K562 treated with DMSO at 1 percent for 12 hours (cell line): Measurements from ENCODE around the gene MSMP. TPM values are rescaled to one million over a fixed set of nuclear protein-coding genes. Genes with fewer than 3 reads are reported as not detected.

Experiments used
- total RNA-seq: library from RNA; unstranded; fragments of 300-600 nt; gene quantifications from 2 replicates; pipeline ENCODE4 v1.2.3, GENCODE V29; 2022; ENCODE audit not compliant: insufficient read depth

Gene MSMP, protein sequence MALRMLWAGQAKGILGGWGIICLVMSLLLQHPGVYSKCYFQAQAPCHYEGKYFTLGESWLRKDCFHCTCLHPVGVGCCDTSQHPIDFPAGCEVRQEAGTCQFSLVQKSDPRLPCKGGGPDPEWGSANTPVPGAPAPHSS
- total RNA-seq = not detected in 2 replicates

DNA sequence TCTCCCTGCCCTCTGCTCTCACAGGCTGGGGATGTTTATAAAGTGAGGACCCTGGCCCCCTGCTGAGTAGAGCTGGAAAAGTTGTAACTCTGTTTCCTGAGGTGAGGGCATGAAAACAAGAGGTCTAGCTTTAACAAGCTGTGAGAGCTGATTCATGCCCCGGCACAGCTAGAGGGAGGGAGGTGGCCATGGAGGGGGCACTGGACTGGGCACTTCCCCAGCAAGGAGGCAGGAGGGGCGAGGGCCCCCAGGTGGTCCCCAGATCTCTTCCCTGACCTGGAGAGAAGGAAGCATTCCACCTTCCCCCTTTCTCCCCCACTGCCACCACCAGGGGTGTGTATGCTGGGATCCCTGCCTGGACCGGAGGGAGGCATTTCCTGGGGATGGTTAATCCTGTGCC, at the start of gene MSMP:
Gene MSMP (minus strand): TSS at position 13 of the 400 bp plus-strand sequence. CDS start 147 bp downstream, outside the sequence.

GRCh38 chr9:35791297-35791921, 37.3 kb upstream of the MSMP start, which contains the start of gene NPR2:
Gene NPR2 (plus strand): TSS chr9:35791591. CDS start chr9:35792409, 818 bp downstream.

GRCh38 chr9:35748858-35749514, 5.1 kb downstream of the MSMP start, which contains the start of the genes GBA2 and RGP1:
Gene GBA2 (minus strand): TSS chr9:35749228. CDS start chr9:35748704, 524 bp downstream.
Gene RGP1 (plus strand): TSS chr9:35749287. CDS start chr9:35749756, 469 bp downstream.

DNA sequence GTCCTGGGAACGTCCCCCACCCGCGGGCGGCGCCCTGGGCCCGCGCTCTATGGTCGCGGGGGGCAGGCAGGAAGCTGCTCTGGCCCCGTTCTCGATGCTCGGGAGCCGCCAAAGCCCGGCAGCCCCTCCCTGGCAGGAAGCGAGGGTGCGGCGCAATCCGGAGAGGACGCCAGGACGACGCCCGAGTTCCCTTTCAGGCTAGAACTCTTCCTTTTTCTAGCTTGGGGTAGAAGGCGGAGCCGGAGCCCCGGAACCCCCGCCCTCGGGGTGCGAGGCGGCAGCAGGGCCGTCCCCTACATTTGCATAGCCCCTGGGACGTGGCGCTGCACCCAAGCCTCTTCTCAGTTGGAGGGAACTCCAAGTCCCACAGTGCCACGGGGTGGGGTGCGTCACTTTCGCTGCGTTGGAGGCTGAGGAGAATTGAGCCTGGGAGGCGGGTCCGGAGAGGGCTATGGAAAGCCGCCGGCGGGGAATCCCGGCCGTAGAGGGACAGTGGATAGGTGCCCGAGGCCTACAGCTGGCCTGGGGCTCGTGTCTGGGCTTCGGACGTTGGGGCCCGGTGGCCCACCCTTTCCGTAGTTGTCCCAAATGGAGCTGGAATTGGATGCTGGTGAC, 21.8 kb downstream of the MSMP start, which contains the start of the genes CREB3 and TLN1:
Gene CREB3 (plus strand): TSS at position 482 of the 615 bp plus-strand sequence. CDS start 107 bp downstream, at position 589.
Gene TLN1 (minus strand): TSS at position 11 of the 615 bp plus-strand sequence. CDS start 6,501 bp downstream, outside the sequence.

Other genes starting within 250 kb of the MSMP start
- gene TESK1, start 149.0 kb downstream of the MSMP start, total RNA-seq = 10.3 and 21.6 TPM in 2 replicates
- 1.2 TPM in 1 of 2 replicates, not detected in the other for gene CD72, start 135.9 kb downstream of the MSMP start, total RNA-seq
- not detected in 2 replicates for gene SIT1, start 103.3 kb downstream of the MSMP start, total RNA-seq
- gene RMRP, start 96.3 kb downstream of the MSMP start, total RNA-seq = not detected in 2 replicates
- gene CCDC107, start 96.0 kb downstream of the MSMP start, total RNA-seq = 16.5 and 19.3 TPM in 2 replicates
- 6.5 and 15.3 TPM in 2 replicates for gene ARHGEF39, start 89.1 kb downstream of the MSMP start, total RNA-seq
- gene CA9, start 80.3 kb downstream of the MSMP start, total RNA-seq = 0.68 and 6.6 TPM in 2 replicates
- 3.0 and 3.1 TPM in 2 replicates for gene TPM2, start 64.4 kb downstream of the MSMP start, total RNA-seq
- gene TLN1, start 22.1 kb downstream of the MSMP start, total RNA-seq = 73.8 and 145 TPM in 2 replicates
- 31.0 and 35.1 TPM in 2 replicates for gene CREB3, start 21.6 kb downstream of the MSMP start, total RNA-seq
- gene GBA2, start 5.0 kb downstream of the MSMP start, total RNA-seq = 30.1 and 65.7 TPM in 2 replicates
- 3.0 and 13.3 TPM in 2 replicates for gene RGP1, start 5.0 kb downstream of the MSMP start, total RNA-seq
- 1.5 and 3.2 TPM in 2 replicates for gene NPR2, start 37.3 kb upstream of the MSMP start, total RNA-seq
- gene SPAG8, start 58.0 kb upstream of the MSMP start, total RNA-seq = not detected in 2 replicates
- 60.7 and 93.3 TPM in 2 replicates for gene HINT2, start 60.8 kb upstream of the MSMP start, total RNA-seq
- gene FAM221B, start 74.5 kb upstream of the MSMP start, total RNA-seq = not detected in 2 replicates
- gene TMEM8B, start 75.0 kb upstream of the MSMP start, total RNA-seq = 2.4 and 4.2 TPM in 2 replicates
- not detected in 2 replicates for gene OR13J1, start 116.1 kb upstream of the MSMP start, total RNA-seq
- not detected in 2 replicates for gene HRCT1, start 151.9 kb upstream of the MSMP start, total RNA-seq
- not detected in 2 replicates for gene SPAAR, start 155.2 kb upstream of the MSMP start, total RNA-seq
- gene OR2S2, start 203.9 kb upstream of the MSMP start, total RNA-seq = not detected in 2 replicates